Heart right ventricle (tissue), 16 donors: ENCODE data around the gene ASAP2. TPM values are rescaled to one million over a fixed set of nuclear protein-coding genes. Genes with fewer than 3 reads are reported as not detected.

ENCODE experiments used
- ATAC-seq, 8 donors: fragments of 200-7000 bp; cut with Tn5 transposase; one replicate each; pipeline ENCODE4 v1.9.1; 2020; ENCODE audit warnings: mild to moderate bottlenecking in 8 of 8, moderate library complexity in 8 of 8, moderate number of reproducible peaks in 1 of 8
- DNase-seq, 2 donors: peaks; one replicate each; pipeline ENCODE4 v3.0.0-alpha.2; 2020
- H3K27ac ChIP-seq, 10 donors: fragments of 200-600 bp; sonication (generic) in 2 of 10; one replicate each; pipeline versions ENCODE4 v1.5.0 to v1.8.0; 2020 to 2022; ENCODE audit warnings: mild to moderate bottlenecking in 3 of 10
- H3K27me3 ChIP-seq, 7 donors: fragments of 200-600 bp; one replicate each; pipeline ENCODE4 v1.8.0; 2021 to 2022; ENCODE audit warnings: mild to moderate bottlenecking in 2 of 7
- H3K36me3 ChIP-seq, 9 donors: fragments of 200-600 bp; sonication (generic) in 1 of 9; one replicate each; pipeline versions ENCODE4 v1.5.0 to v1.8.0; 2020 to 2022; ENCODE audit warnings: mild to moderate bottlenecking in 2 of 9
- H3K4me1 ChIP-seq, 9 donors: fragments of 200-600 bp; sonication (generic) in 1 of 9; one replicate each; pipeline versions ENCODE4 v1.5.0 to v1.8.0; 2020 to 2022; ENCODE audit warnings: mild to moderate bottlenecking in 4 of 9
- H3K4me3 ChIP-seq, 10 donors: fragments of 200-600 bp; sonication (generic) in 2 of 10; one replicate each; pipeline versions ENCODE4 v1.5.0 to v1.8.0; 2020 to 2022; ENCODE audit warnings: mild to moderate bottlenecking in 7 of 10, moderate library complexity in 2 of 10
- H3K9me3 ChIP-seq, 11 donors: fragments of 200-600 bp in 10 of 11; sonication (generic) in 2 of 11; one replicate each; pipeline versions ENCODE4 v1.5.0 to v1.8.0; 2013 to 2022; ENCODE audit warnings: mild to moderate bottlenecking in 2 of 11, control low read depth in 1 of 11, moderate library complexity in 1 of 11
- WGBS, 2 donors: extraction: QIAGEN DNeasy Blood & Tissue Kit; methylation state at CpG; one replicate each; pipeline ENCODE4 v1.1.7; 2013; ENCODE audit warnings: inconsistent platforms in 1 of 2; 5-methylcytosine and 5-hydroxymethylcytosine counted together
- intact Hi-C, 10 donors: fragments of 100-400 bp; cut with DNase I; formaldehyde crosslinking; loops; one replicate each; pipeline versions ENCODE4 v1.11.1 to v1.14.2; 2022
- polyA plus RNA-seq, 2 donors: library from polyadenylated mRNA; stranded (reverse); fragments of 200-250 nt; gene quantifications; one replicate each; pipeline ENCODE4 v1.2.3, GENCODE V29; 2013
- total RNA-seq, 10 donors: library from RNA; stranded (reverse); fragmentation: NEBNext Ultra II Directional in 3 of 10; extraction: Animal tissue kit (Norgen Biotek cat#: 25700) in 3 of 10; gene quantifications; one replicate each; pipeline versions ENCODE4 v1.2.1 to v1.2.4, GENCODE V29; 2021 to 2023
- TF ChIP-seq, protein P1 (sequence below), 9 donors: fragments of 200-600 bp; sonication (generic) in 2 of 9; IDR thresholded peaks; one replicate each; pipeline versions ENCODE4 v1.5.0 to v1.8.0; 2021 to 2022; ENCODE audit warnings: antibody characterized with exemption in 9 of 9, mild to moderate bottlenecking in 5 of 9, moderate library complexity in 1 of 9
- donor health status: Arrhythmogenic right ventricular cardiomyopathy.
- donor health status: ischemic (EF 13 %, LVEDD 7.1; RV severe dilation, severe dysfunction).
- donor health status: healthy with polysubstance abuse.
- donor health status: DM: no; HTN: yes; CAD: no.
- donor health status: DM: no; HTN: no; CAD: no.
- donor health status: ischemic (EF 25% LVEDD 6.9; RV normal size, moderate dysfunction).
- donor health status: ischemic (EF 25% LVEDD 5.7; RV mildly dilated, moderate dysfunction).
- donor health status: healthy.
- donor health status: DM: yes; HTN: yes; CAD: no.
- donor health status: Ischemic cardiomyopathy.
- donor health status: ischemic (EF 35%, LVEDD 5.7; RV mildly dilated, moderate dysfunction).
- donor health status: nonischemic (EF 11% LVEDD 7.7; RV severe dilation, severe dysfunction).
- donor health status: DM: yes; HTN: yes; CAD: no.
- donor health status: PGD.
- donor health status: ischemic (EF 29% LVEDD 5.4; RV normal size, mild dysfunction).
- donor health status: nonischemic (EF 23%, LVEDD 6.1; RV moderate dilation, normal function).

Gene ASAP2
- total and polyA plus RNA-seq, 12 donors, result 5.4 to 17.3 (median 11.8) TPM

DNA sequence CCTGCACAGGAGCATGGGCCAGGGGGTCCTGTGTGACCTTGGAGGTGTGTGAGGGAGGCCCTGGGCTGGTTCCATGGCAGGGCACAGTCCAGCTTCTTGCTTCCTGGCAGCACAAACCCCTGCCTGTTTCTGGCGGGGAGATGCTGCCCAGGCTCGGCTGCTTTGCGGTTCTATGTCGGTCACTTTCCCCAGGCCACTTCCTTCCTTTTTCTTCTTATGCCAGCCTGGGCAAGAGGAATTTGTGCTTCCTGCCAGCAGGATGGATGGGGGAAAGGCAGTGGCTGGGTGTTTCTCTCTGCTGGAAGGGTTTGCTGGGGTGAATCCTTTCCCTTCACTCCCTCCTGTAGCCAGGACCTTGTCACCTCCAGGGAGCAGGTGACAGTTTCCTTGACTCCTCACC, 24.3 kb downstream of the ASAP2 start:
- no peaks in the 10 kb centered on the region for H3K36me3 ChIP-seq
- 44 to 60% methylated on average over 4 of the region's 4 CpGs for WGBS, 2 donors
- peak overlapping the region in 9 of 10 donors; percentile 5 to 93 (median 61) for H3K27ac ChIP-seq
- intact Hi-C loops, result no loop called here
- H3K4me3 ChIP-seq, result no peak overlapping the region
- peak in 1 of 8 donors; percentile 21 for ATAC-seq
- TF ChIP-seq, protein P1, sequence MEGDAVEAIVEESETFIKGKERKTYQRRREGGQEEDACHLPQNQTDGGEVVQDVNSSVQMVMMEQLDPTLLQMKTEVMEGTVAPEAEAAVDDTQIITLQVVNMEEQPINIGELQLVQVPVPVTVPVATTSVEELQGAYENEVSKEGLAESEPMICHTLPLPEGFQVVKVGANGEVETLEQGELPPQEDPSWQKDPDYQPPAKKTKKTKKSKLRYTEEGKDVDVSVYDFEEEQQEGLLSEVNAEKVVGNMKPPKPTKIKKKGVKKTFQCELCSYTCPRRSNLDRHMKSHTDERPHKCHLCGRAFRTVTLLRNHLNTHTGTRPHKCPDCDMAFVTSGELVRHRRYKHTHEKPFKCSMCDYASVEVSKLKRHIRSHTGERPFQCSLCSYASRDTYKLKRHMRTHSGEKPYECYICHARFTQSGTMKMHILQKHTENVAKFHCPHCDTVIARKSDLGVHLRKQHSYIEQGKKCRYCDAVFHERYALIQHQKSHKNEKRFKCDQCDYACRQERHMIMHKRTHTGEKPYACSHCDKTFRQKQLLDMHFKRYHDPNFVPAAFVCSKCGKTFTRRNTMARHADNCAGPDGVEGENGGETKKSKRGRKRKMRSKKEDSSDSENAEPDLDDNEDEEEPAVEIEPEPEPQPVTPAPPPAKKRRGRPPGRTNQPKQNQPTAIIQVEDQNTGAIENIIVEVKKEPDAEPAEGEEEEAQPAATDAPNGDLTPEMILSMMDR (IDR thresholded peaks at IDR 0.05), result no peak
- no peaks in the 10 kb centered on the region for H3K9me3 ChIP-seq
- H3K27me3 ChIP-seq, result peaks cover 0 to 13% (median 0%) of the 10 kb centered on the region in 7 donors
- DNase-seq, result no peak
- peaks cover 56 to 100% (median 100%) of the 10 kb centered on the region in 9 donors for H3K4me1 ChIP-seq

DNA sequence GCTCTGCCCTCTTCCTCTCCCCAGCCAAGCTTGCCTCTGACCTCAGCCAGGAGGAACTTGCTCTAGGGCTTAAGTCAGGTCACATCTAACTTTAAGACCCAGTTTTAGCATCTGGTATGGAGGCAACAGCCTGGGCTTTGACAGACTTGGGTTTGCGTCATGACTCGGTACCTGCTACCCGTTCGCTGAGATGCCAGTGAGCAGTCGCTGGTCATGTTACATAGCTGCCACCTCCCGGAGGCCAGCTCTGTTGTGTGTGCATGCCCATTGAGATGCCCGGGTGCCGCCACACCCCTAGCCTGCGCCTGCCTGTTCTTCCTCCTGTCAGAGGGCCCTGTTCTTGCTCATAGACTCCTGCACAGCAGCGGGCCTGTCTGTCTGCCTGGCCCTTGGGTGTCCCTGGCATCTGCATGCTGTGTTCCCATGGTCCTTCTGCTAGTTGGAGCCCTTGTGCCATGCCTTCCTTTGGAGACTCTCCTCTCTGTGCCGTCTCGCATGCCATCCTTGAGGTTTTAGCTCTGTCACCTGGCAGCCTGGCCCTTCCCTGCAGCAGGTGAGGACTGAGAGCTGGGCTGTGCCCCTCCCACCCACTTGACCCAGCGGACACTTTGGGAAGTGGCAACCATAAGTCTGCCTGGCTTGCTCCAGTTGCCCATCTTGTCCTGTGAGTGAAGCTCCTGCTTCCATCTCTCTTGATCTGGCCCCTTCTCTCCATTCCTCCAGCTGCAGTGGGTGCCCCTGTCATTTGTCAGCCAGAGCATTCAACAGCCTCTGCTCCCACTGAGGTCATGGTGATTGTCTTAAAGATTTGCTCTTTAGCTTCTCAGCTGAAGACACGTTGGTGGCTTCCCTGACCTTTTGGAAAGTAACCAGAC, 24.9 kb downstream of the ASAP2 start:
- intact Hi-C loops, result no loop called here
- no peak for DNase-seq
- WGBS, 2 donors, result 81 to 91% methylated on average over 14 of the region's 14 CpGs
- TF ChIP-seq, protein P1 (IDR thresholded peaks at IDR 0.05), result no peak
- no peaks in the 10 kb centered on the region for H3K36me3 ChIP-seq
- H3K27me3 ChIP-seq, result peaks cover 0 to 13% (median 0%) of the 10 kb centered on the region in 7 donors
- no peaks in the 10 kb centered on the region for H3K9me3 ChIP-seq
- peaks cover 58 to 100% (median 100%) of the 10 kb centered on the region in 9 donors for H3K4me1 ChIP-seq
- ATAC-seq, result no peak
- H3K4me3 ChIP-seq, result no peak overlapping the region
- peak overlapping the region in 8 of 10 donors; percentile 10 to 93 (median 72) for H3K27ac ChIP-seq

DNA sequence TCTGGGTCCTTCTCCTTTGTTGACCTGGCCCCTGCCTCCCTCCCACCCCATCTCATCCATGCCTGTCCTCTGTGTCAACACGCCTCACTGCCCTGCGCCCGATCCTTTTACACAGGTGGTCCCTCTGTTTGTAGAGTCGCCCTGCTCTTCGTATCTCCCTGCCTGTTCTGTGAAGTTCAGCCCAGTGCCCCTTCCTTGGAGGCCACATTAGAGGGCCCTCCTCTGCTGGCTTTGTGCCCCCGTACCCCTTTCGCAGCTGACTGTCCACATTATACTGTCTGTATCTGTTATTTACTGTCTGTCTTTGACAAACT, 25.5 kb downstream of the ASAP2 start:
- Histone ChIP-seq H3K9me3 (no peaks in the 10 kb centered on the region), H3K27me3 (peaks cover 0 to 13% (median 0%) of the 10 kb centered on the region in 7 donors), H3K27ac (peak overlapping the region in 6 of 10 donors; percentile 10 to 93 (median 83)), H3K4me3 (no peak overlapping the region), H3K4me1 (peaks cover 55 to 100% (median 100%) of the 10 kb centered on the region in 9 donors), H3K36me3 (no peaks in the 10 kb centered on the region)
- intact Hi-C loops, result no loop called here
- 92 to 93% methylated on average over 7 of the region's 7 CpGs for WGBS, 2 donors
- TF ChIP-seq, protein P1 (IDR thresholded peaks at IDR 0.05), result no peak
- ATAC-seq, result no peak
- no peak for DNase-seq

DNA sequence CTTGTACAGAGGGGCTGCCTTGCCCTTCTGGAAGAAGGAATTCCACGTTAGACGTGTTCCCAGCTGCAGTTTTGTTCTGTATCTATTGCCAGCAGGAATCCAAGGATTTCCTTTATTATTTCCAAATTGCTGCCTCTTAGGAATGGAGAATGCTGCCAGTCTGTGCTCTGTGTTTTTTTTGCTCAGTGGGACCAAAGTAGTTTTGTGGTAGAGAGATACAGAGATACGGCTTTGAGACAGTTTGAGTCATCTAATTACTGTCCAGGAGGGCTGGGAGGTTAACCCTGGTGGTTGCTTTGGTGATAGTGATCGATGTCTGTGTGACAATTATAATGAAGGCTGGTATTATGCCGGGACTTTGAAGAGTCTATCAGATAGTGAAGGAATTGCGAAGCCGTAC, 26.3 kb downstream of the ASAP2 start:
- Histone ChIP-seq H3K4me1 (peaks cover 57 to 100% (median 100%) of the 10 kb centered on the region in 9 donors), H3K4me3 (no peak overlapping the region), H3K27me3 (peaks cover 0 to 13% (median 0%) of the 10 kb centered on the region in 7 donors), H3K27ac (peak overlapping the region in 6 of 10 donors; percentile 15 to 93 (median 83)), H3K36me3 (no peaks in the 10 kb centered on the region), H3K9me3 (no peaks in the 10 kb centered on the region)
- TF ChIP-seq, protein P1 (IDR thresholded peaks at IDR 0.05), result no peak
- DNase-seq, result no peak
- intact Hi-C loops, result no loop called here
- WGBS, 2 donors, result 55 to 65% methylated on average over 7 of the region's 7 CpGs
- ATAC-seq, result no peak
